K562 (cell line): Measurements from ENCODE around the gene TP53RK. TPM values are rescaled to one million over a fixed set of nuclear protein-coding genes. Genes with fewer than 3 reads are reported as not detected.

Experiments
- CREB1 ChIP-seq, 2 experiments: sonication (generic) in 1 of 2; formaldehyde crosslinking in 1 of 2; IDR thresholded peaks; 2 replicates each; pipeline versions ENCODE4 v1.6.1 to v1.8.0; 2012 to 2022; ENCODE audit warnings: inconsistent platforms in 1 of 2, mild to moderate bottlenecking in 1 of 2, missing genetic modification reagents in 1 of 2, moderate library complexity in 1 of 2
- DMBX1 ChIP-seq: fragments of 250-450 bp; sonication (Bioruptor Pico); IDR thresholded peaks from 2 replicates; pipeline ENCODE4 v1.8.0; 2022; ENCODE audit warnings: inconsistent platforms, mild to moderate bottlenecking, moderate library complexity, borderline replicate concordance
- GTF2F1 ChIP-seq: IDR thresholded peaks from 2 replicates; pipeline ENCODE4 v1.6.1; 2011; ENCODE audit warnings: low read depth, low read length, improper control_type of control experiment
- KAT7 ChIP-seq: sonication (generic); formaldehyde crosslinking; IDR thresholded peaks from 2 replicates; pipeline ENCODE4 v1.8.0; 2022; ENCODE audit warnings: missing genetic modification reagents, mild to moderate bottlenecking, borderline replicate concordance
- KDM2B ChIP-seq: fragments of 250-450 bp; sonication (Bioruptor Pico); IDR thresholded peaks from 2 replicates; pipeline ENCODE4 v1.8.0; 2021; ENCODE audit warnings: mild to moderate bottlenecking, moderate library complexity
- MBD2 ChIP-seq: sonication (generic); IDR thresholded peaks from 2 replicates; pipeline ENCODE4 v1.6.1; 2016; ENCODE audit warnings: low read depth, borderline replicate concordance
- MCM2 ChIP-seq: fragments of 450-650 bp; IDR thresholded peaks from 2 replicates; pipeline ENCODE4 v1.6.1; 2017; ENCODE audit warnings: low read depth, mild to moderate bottlenecking
- PHB2 ChIP-seq: fragments of 450-650 bp; IDR thresholded peaks from 2 replicates; pipeline ENCODE4 v1.6.1; 2017; ENCODE audit warnings: low read depth
- PHF21A ChIP-seq: fragments of 450-650 bp; IDR thresholded peaks from 2 replicates; pipeline ENCODE4 v1.6.1; 2017; ENCODE audit warnings: low read depth, borderline replicate concordance
- PML ChIP-seq: IDR thresholded peaks from 2 replicates; pipeline ENCODE4 v1.6.1; 2012; ENCODE audit warnings: low read length, inconsistent platforms
- POLR2AphosphoS5 ChIP-seq: IDR thresholded peaks from 2 replicates; pipeline ENCODE4 v1.6.1; 2011; ENCODE audit warnings: mild to moderate bottlenecking, low read depth, low read length, moderate library complexity; ENCODE audit not compliant: control insufficient read depth, insufficient read depth
- RCOR1 ChIP-seq, 2 experiments: IDR thresholded peaks; 2 replicates each; pipeline ENCODE4 v1.6.1; 2012; ENCODE audit warnings: low read depth in 2 of 2, low read length in 2 of 2, borderline replicate concordance in 1 of 2, improper control_type of control experiment in 1 of 2
- SMARCA4 ChIP-seq: fragments of 450-650 bp; IDR thresholded peaks from 2 replicates; pipeline ENCODE4 v1.6.1; 2016
- SPI1 ChIP-seq: IDR thresholded peaks from 2 replicates; pipeline ENCODE4 v1.6.1; 2011; ENCODE audit warnings: low read depth, low read length, control low read depth, borderline replicate concordance
- SRSF1 ChIP-seq: fragments of 200-400 bp; formaldehyde crosslinking; IDR thresholded peaks from 2 replicates; pipeline ENCODE4 v1.6.1; 2017; ENCODE audit warnings: mild to moderate bottlenecking, low read depth, low read length, moderate library complexity
- TAF9B ChIP-seq: fragments of 450-650 bp; IDR thresholded peaks from 2 replicates; pipeline ENCODE4 v1.6.1; 2018; ENCODE audit warnings: mild to moderate bottlenecking; ENCODE audit not compliant: partially characterized antibody
- THRAP3 ChIP-seq: fragments of 450-650 bp; IDR thresholded peaks from 2 replicates; pipeline ENCODE4 v1.6.1; 2016; ENCODE audit warnings: mild to moderate bottlenecking, inconsistent platforms, borderline replicate concordance
- ZNF174 ChIP-seq: fragments of 250-450 bp; sonication (Bioruptor Pico); IDR thresholded peaks from 2 replicates; pipeline ENCODE4 v1.4.0; 2020; ENCODE audit warnings: mild to moderate bottlenecking
- ZNF444 ChIP-seq: fragments of 250-450 bp; sonication (Bioruptor Pico); IDR thresholded peaks from 2 replicates; pipeline ENCODE4 v1.4.0; 2020; ENCODE audit warnings: mild to moderate bottlenecking, moderate library complexity
- polyA plus RNA-seq, 8 experiments: library from polyadenylated mRNA; depleted of rRNA in 4 of 8; stranded (reverse) in 5 of 8; unstranded in 3 of 8; fragments of >200 nt; fragmentation: Nextera tagmentation in 2 of 8; fragmentation: Illumina TruSeq in 1 of 8; extraction: Ambion mirVana in 2 of 8; extraction: Trizol in 1 of 8; gene quantifications; 2 replicates each; pipeline versions ENCODE4 v1.2.1 to v1.2.3, GENCODE V29; 2011 to 2014; ENCODE audit warnings: inconsistent platforms in 1 of 8, missing spikeins in 1 of 8
- total RNA-seq, 7 experiments: library from RNA; depleted of rRNA in 6 of 7; stranded (reverse); fragments of >200 nt in 6 of 7; fragmentation: Illumina TruSeq in 2 of 7; extraction: Trizol in 2 of 7; gene quantifications; 2 replicates each; pipeline versions ENCODE4 v1.2.1 to v1.2.3, GENCODE V29; 2011 to 2021; ENCODE audit warnings: low replicate concordance in 1 of 7
- TF ChIP-seq, protein P1 (sequence below): fragments of 450-650 bp; IDR thresholded peaks from 2 replicates; pipeline ENCODE4 v1.6.1; 2016; ENCODE audit warnings: mild to moderate bottlenecking
- TF ChIP-seq, protein P2 (sequence below): sonication (generic); formaldehyde crosslinking; IDR thresholded peaks from 2 replicates; pipeline ENCODE4 v1.8.1; 2023; ENCODE audit warnings: mild to moderate bottlenecking, missing genetic modification reagents
- TF ChIP-seq, protein P3 (sequence below), 2 experiments: fragments of 450-650 bp; conservative IDR thresholded peaks; 2 replicates each; pipeline ENCODE4 v1.6.1; 2017; ENCODE audit warnings: mild to moderate bottlenecking in 2 of 2, moderate library complexity in 2 of 2
- TF ChIP-seq, protein P4 (sequence below), 2 experiments: fragments of 450-650 bp in 1 of 2; sonication (generic) in 1 of 2; formaldehyde crosslinking in 1 of 2; IDR thresholded peaks in 1 of 2; conservative IDR thresholded peaks in 1 of 2; 2 replicates each; pipeline versions ENCODE4 v1.6.1 to v1.8.1; 2016 to 2023; ENCODE audit warnings: mild to moderate bottlenecking in 2 of 2, moderate library complexity in 2 of 2, inconsistent platforms in 1 of 2, missing genetic modification reagents in 1 of 2

TP53RK gene
- total and polyA plus RNA-seq, 9 of the 15 experiments (the other 6 are each of a cell fraction or from before 2014, with no cell fraction given) = 2.9 to 43.5 (median 17.2) TPM

DNA sequence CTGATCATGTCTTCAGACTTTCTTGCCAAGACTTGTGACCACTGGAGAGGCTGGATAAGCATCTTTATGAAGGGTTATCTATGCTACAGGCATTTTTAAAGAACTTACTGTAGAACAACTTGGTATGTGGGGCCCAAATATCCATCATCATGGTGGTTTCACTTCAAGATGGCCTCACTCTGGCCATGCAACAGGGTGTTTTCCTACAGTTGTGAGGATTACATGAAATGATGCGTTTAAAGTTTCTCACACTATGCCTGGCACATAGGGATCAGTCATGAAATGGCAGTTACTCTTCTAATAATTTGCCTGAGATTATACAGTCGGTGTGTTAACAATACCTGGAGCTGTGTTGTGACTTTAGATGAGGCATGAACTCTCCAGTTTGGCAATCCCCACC is 33.2 kb upstream of the TP53RK start (continued):
- TF ChIP-seq SRSF1 (no peak), CREB1 (IDR thresholded peaks at IDR 0.05) (no peak), CREB1 (CRISPR knock-in tag; IDR thresholded peaks at IDR 0.05) (no peak), RCOR1 (IDR thresholded peaks at IDR 0.05; ENCODE audit: borderline replicate concordance in 1 of 2, low read depth in 2 of 2, low read length in 2 of 2) (no peak), THRAP3 (no peak), MCM2 (no peak), PHF21A (no peak), ZNF174 (CRISPR knock-in tag) (no peak), KAT7 (CRISPR knock-in tag) (no peak), TAF9B (no peak), PML (no peak), DMBX1 (CRISPR knock-in tag) (no peak), SPI1 (no peak), GTF2F1 (no peak), MBD2 (no peak), KDM2B (no peak), POLR2AphosphoS5 (no peak), SMARCA4 (no peak), PHB2 (no peak), ZNF444 (peak; percentile 58; the same call in 1 of the 2 replicates)
- TF ChIP-seq, protein P1, sequence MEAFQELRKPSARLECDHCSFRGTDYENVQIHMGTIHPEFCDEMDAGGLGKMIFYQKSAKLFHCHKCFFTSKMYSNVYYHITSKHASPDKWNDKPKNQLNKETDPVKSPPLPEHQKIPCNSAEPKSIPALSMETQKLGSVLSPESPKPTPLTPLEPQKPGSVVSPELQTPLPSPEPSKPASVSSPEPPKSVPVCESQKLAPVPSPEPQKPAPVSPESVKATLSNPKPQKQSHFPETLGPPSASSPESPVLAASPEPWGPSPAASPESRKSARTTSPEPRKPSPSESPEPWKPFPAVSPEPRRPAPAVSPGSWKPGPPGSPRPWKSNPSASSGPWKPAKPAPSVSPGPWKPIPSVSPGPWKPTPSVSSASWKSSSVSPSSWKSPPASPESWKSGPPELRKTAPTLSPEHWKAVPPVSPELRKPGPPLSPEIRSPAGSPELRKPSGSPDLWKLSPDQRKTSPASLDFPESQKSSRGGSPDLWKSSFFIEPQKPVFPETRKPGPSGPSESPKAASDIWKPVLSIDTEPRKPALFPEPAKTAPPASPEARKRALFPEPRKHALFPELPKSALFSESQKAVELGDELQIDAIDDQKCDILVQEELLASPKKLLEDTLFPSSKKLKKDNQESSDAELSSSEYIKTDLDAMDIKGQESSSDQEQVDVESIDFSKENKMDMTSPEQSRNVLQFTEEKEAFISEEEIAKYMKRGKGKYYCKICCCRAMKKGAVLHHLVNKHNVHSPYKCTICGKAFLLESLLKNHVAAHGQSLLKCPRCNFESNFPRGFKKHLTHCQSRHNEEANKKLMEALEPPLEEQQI = no peak
- TF ChIP-seq, protein P2, sequence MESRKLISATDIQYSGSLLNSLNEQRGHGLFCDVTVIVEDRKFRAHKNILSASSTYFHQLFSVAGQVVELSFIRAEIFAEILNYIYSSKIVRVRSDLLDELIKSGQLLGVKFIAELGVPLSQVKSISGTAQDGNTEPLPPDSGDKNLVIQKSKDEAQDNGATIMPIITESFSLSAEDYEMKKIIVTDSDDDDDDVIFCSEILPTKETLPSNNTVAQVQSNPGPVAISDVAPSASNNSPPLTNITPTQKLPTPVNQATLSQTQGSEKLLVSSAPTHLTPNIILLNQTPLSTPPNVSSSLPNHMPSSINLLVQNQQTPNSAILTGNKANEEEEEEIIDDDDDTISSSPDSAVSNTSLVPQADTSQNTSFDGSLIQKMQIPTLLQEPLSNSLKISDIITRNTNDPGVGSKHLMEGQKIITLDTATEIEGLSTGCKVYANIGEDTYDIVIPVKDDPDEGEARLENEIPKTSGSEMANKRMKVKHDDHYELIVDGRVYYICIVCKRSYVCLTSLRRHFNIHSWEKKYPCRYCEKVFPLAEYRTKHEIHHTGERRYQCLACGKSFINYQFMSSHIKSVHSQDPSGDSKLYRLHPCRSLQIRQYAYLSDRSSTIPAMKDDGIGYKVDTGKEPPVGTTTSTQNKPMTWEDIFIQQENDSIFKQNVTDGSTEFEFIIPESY (CRISPR knock-in tag) = no peak
- TF ChIP-seq, protein P3, sequence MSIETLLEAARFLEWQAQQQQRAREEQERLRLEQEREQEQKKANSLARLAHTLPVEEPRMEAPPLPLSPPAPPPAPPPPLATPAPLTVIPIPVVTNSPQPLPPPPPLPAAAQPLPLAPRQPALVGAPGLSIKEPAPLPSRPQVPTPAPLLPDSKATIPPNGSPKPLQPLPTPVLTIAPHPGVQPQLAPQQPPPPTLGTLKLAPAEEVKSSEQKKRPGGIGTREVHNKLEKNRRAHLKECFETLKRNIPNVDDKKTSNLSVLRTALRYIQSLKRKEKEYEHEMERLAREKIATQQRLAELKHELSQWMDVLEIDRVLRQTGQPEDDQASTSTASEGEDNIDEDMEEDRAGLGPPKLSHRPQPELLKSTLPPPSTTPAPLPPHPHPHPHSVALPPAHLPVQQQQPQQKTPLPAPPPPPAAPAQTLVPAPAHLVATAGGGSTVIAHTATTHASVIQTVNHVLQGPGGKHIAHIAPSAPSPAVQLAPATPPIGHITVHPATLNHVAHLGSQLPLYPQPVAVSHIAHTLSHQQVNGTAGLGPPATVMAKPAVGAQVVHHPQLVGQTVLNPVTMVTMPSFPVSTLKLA (conservative IDR thresholded peaks at IDR 0.05) = no peak
- TF ChIP-seq, protein P4, sequence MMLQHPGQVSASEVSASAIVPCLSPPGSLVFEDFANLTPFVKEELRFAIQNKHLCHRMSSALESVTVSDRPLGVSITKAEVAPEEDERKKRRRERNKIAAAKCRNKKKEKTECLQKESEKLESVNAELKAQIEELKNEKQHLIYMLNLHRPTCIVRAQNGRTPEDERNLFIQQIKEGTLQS (IDR thresholded peaks at IDR 0.05) = no peak
- TF ChIP-seq, protein P4 (CRISPR knock-in tag; conservative IDR thresholded peaks at IDR 0.05) = no peak
